Measurements from ENCODE around the gene NCKAP5L.
"Not testable (repeated sequence)": the region's sequence is repeated elsewhere in the genome, so short reads cannot be mapped to it uniquely, and the experiment has no call there.

NCKAP5L gene

DNA sequence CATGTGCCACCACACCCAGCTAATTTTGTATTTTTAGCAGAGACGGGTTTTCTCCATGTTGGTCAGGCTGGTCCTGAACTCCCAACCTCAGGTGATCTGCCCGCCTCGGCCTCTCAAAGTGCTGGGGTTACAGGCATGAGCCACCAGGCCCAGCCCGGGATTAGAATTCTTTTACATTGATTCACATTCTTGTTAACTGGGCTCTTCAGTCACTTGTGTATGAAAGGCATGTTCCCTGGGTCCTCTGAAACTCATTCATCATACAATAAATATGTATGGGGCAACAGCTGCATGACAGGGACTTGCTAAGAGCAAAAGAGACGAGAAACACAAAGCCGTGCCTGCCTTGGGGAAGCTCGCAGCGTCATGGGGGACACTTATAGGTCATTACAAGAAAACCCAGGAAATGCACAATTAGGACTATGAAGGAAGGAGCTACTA is 43.6 kb upstream of the NCKAP5L start:
- not testable (repeated sequence) for H3K4me3 ChIP-seq (ENCODE audit: extremely low read depth, insufficient read depth, low read length, poor library complexity, severe bottlenecking); H3K36me3 ChIP-seq (ENCODE audit: control insufficient read depth, insufficient read depth, low read length); H3K9me3 ChIP-seq (ENCODE audit: control insufficient read depth, low read length); H3K27ac ChIP-seq (ENCODE audit: low read depth, low read length, severe bottlenecking)
- H3K4me1 ChIP-seq (ENCODE audit: control insufficient read depth, insufficient read depth, low read length, poor library complexity, severe bottlenecking), result peaks cover 26% of the 10 kb centered on the region
- 93 to 96% methylated on average over 7 of the region's 8 CpGs for WGBS, 2 experiments (ENCODE audit: insufficient coverage in 2 of 2)

DNA sequence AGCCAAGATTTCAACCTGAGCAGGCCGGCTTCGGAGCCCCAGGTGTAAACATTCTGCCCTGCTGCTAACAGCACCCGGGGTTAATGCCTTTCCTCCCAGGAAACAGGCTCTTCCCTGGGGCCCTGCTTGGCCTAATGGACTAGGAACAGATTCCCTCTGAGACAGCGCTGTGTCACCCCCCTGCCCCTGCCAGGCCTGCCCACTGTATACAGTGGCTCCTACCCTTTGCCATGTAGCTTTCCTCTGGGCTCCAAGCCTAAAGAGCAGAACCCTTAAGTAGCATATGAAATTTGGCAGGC is 43.0 kb upstream of the NCKAP5L start:
- H3K4me3 ChIP-seq (ENCODE audit: extremely low read depth, insufficient read depth, low read length, poor library complexity, severe bottlenecking), result no peak overlapping the region
- 94% methylated on average over 4 of the region's 4 CpGs for WGBS, 2 experiments (ENCODE audit: insufficient coverage in 2 of 2)
- no peaks in the 10 kb centered on the region for H3K9me3 ChIP-seq (ENCODE audit: control insufficient read depth, low read length)

GRCh38 chr12:49870501-49871262 is 42.5 kb upstream of the NCKAP5L start:
- no peak overlapping the region for H3K27ac ChIP-seq (ENCODE audit: low read depth, low read length, severe bottlenecking)
- H3K4me3 ChIP-seq (ENCODE audit: extremely low read depth, insufficient read depth, low read length, poor library complexity, severe bottlenecking), result no peak overlapping the region
- WGBS, 2 experiments (ENCODE audit: insufficient coverage in 2 of 2), result 85 to 95% methylated on average over 5 to 8 of the region's 11 CpGs
- no peaks in the 10 kb centered on the region for H3K36me3 ChIP-seq (ENCODE audit: control insufficient read depth, insufficient read depth, low read length)
- H3K4me1 ChIP-seq (ENCODE audit: control insufficient read depth, insufficient read depth, low read length, poor library complexity, severe bottlenecking), result peaks cover 26% of the 10 kb centered on the region
- H3K9me3 ChIP-seq (ENCODE audit: control insufficient read depth, low read length), result no peaks in the 10 kb centered on the region

More for the DNA sequence above, 43.0 kb upstream of the NCKAP5L start:
- Histone ChIP-seq H3K36me3 (ENCODE audit: control insufficient read depth, insufficient read depth, low read length) (no peaks in the 10 kb centered on the region), H3K4me1 (ENCODE audit: control insufficient read depth, insufficient read depth, low read length, poor library complexity, severe bottlenecking) (peaks cover 26% of the 10 kb centered on the region), H3K27ac (ENCODE audit: low read depth, low read length, severe bottlenecking) (no peak overlapping the region)

GRCh38 chr12:49869816-49870500 is 41.7 kb upstream of the NCKAP5L start:
- WGBS, 2 experiments (ENCODE audit: insufficient coverage in 2 of 2), result 92 to 96% methylated on average over 11 to 13 of the region's 14 CpGs
- Histone ChIP-seq H3K27ac (ENCODE audit: low read depth, low read length, severe bottlenecking) (peak overlapping the region; percentile 41), H3K4me1 (ENCODE audit: control insufficient read depth, insufficient read depth, low read length, poor library complexity, severe bottlenecking) (peaks cover 26% of the 10 kb centered on the region), H3K9me3 (ENCODE audit: control insufficient read depth, low read length) (no peaks in the 10 kb centered on the region), H3K36me3 (ENCODE audit: control insufficient read depth, insufficient read depth, low read length) (no peaks in the 10 kb centered on the region), H3K4me3 (ENCODE audit: extremely low read depth, insufficient read depth, low read length, poor library complexity, severe bottlenecking) (no peak overlapping the region)

DNA sequence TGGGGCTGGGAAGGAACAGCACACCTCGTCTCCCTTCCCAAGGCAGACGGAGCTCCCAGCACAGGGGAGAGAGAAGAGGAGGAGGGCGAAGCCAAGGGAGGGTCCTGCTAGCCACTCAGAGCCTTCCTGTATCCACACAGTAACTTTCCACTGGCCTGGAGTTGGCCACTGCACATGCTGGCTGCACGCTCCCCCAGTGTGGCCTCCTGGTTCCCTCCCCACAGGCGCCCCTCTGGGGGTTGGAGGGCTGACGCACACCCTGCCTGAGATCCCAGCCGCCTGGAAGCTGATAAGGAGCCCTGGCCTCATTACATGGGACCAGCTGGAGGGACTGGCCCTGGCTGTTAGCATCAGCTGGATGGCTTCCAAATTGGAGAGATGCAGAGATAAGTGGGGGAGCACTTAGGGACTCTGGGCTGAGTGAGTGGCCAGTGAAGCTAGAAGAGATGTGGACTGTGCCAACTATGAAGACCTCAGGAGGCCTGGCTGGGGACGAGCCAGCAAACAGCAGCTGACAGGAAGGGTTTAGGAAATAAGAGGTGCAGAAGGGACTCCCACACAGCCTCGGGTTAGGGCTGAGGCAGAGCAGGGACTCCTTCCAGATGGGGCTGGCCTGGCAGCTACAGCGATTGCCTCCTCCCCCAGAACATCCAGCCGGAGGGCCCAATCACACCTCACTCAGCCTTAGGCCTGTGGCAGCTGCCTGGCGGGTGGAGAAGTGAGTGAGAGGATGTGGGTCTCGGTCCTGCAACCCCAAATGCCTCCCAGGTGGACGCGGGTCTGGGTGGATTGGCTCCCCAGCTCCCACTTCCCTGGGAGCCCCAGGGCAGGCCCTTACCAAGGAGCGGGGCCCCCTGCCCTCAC is 41.0 kb upstream of the NCKAP5L start:
- Histone ChIP-seq H3K4me1 (ENCODE audit: control insufficient read depth, insufficient read depth, low read length, poor library complexity, severe bottlenecking) (peaks cover 26% of the 10 kb centered on the region), H3K9me3 (ENCODE audit: control insufficient read depth, low read length) (no peaks in the 10 kb centered on the region), H3K4me3 (ENCODE audit: extremely low read depth, insufficient read depth, low read length, poor library complexity, severe bottlenecking) (no peak overlapping the region), H3K27ac (ENCODE audit: low read depth, low read length, severe bottlenecking) (peak overlapping the region; percentile 45), H3K36me3 (ENCODE audit: control insufficient read depth, insufficient read depth, low read length) (no peaks in the 10 kb centered on the region)
- 80 to 86% methylated on average over 10 to 11 of the region's 16 CpGs for WGBS, 2 experiments (ENCODE audit: insufficient coverage in 2 of 2)

DNA sequence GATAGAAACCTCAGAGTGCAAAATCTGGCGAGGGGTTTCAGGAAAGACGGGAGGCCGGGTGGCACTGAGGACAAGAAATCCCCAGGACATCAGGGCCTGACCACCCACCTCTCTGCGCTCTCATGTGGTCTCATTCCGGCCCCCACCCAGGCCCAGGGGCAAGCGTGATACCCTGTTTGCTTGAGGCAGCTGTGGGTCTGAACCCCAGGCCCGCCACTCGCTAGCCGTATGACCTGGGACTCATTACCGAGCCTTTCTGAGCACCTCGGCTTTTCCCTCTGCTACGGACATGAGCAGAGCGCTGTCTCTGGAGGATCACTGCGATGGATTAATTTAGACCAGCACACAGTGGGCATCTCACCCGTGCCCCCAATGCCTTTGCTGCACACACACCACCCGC is 40.2 kb upstream of the NCKAP5L start:
- Histone ChIP-seq H3K27ac (ENCODE audit: low read depth, low read length, severe bottlenecking) (peak overlapping the region; percentile 45), H3K4me1 (ENCODE audit: control insufficient read depth, insufficient read depth, low read length, poor library complexity, severe bottlenecking) (peaks cover 26% of the 10 kb centered on the region), H3K36me3 (ENCODE audit: control insufficient read depth, insufficient read depth, low read length) (no peaks in the 10 kb centered on the region), H3K4me3 (ENCODE audit: extremely low read depth, insufficient read depth, low read length, poor library complexity, severe bottlenecking) (no peak overlapping the region), H3K9me3 (ENCODE audit: control insufficient read depth, low read length) (no peaks in the 10 kb centered on the region)
- 94 to 98% methylated on average over 14 to 15 of the region's 16 CpGs for WGBS, 2 experiments (ENCODE audit: insufficient coverage in 2 of 2)

GRCh38 chr12:49867570-49868341 is 39.5 kb upstream of the NCKAP5L start:
- no peak overlapping the region for H3K27ac ChIP-seq (ENCODE audit: low read depth, low read length, severe bottlenecking)
- no peaks in the 10 kb centered on the region for H3K9me3 ChIP-seq (ENCODE audit: control insufficient read depth, low read length)
- H3K36me3 ChIP-seq (ENCODE audit: control insufficient read depth, insufficient read depth, low read length), result no peaks in the 10 kb centered on the region
- H3K4me1 ChIP-seq (ENCODE audit: control insufficient read depth, insufficient read depth, low read length, poor library complexity, severe bottlenecking), result peaks cover 26% of the 10 kb centered on the region
- 75 to 79% methylated on average over 9 to 11 of the region's 11 CpGs for WGBS, 2 experiments (ENCODE audit: insufficient coverage in 2 of 2)
- no peak overlapping the region for H3K4me3 ChIP-seq (ENCODE audit: extremely low read depth, insufficient read depth, low read length, poor library complexity, severe bottlenecking)

DNA sequence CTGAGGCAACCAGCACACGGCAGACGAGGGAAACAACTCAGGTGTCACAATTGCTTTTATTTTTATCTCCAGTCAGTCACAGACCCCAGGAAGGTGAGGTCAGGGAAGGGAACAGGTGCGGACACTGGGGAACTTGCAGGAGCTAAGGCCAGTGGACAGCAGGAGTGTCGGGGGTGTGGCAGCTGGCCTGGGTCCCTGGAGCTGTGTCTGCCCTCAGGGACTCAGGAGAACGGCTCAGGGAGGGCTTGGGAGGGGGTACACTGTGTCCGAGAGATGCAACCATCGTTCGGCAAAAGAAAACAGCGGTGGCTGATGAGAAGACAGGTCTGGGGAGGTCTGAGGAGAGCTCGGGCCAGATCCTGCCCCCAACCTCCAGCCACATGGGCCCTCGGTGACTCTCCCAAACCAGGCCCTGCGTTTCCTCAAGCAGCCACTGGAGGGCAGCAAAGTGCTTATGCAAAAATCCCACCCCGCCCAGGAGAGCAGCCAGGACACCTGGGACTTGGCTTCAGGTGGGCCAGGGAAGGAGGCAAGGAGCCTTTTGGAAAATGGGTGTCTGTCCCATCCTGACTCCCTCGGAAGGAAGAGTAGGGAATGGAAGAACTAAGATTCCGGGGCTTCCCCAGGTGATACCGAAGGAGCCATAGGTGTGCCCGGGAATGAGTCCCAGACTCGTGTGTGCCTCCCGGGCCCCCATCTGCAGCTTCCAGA is 38.8 kb upstream of the NCKAP5L start:
- 49% methylated on average over 12 to 15 of the region's 19 CpGs for WGBS, 2 experiments (ENCODE audit: insufficient coverage in 2 of 2)
- no peaks in the 10 kb centered on the region for H3K9me3 ChIP-seq (ENCODE audit: control insufficient read depth, low read length)
- no peaks in the 10 kb centered on the region for H3K36me3 ChIP-seq (ENCODE audit: control insufficient read depth, insufficient read depth, low read length)
- no peak overlapping the region for H3K27ac ChIP-seq (ENCODE audit: low read depth, low read length, severe bottlenecking)
- no peak overlapping the region for H3K4me3 ChIP-seq (ENCODE audit: extremely low read depth, insufficient read depth, low read length, poor library complexity, severe bottlenecking)
- H3K4me1 ChIP-seq (ENCODE audit: control insufficient read depth, insufficient read depth, low read length, poor library complexity, severe bottlenecking), result peaks cover 26% of the 10 kb centered on the region

- no peak overlapping the region for H3K4me3 ChIP-seq (ENCODE audit: extremely low read depth, insufficient read depth, low read length, poor library complexity, severe bottlenecking)
- no peaks in the 10 kb centered on the region for H3K9me3 ChIP-seq (ENCODE audit: control insufficient read depth, low read length)
- H3K4me1 ChIP-seq (ENCODE audit: control insufficient read depth, insufficient read depth, low read length, poor library complexity, severe bottlenecking), result peaks cover 26% of the 10 kb centered on the region
- 94 to 96% methylated on average over 7 to 8 of the region's 8 CpGs for WGBS, 2 experiments (ENCODE audit: insufficient coverage in 2 of 2)
- no peak overlapping the region for H3K27ac ChIP-seq (ENCODE audit: low read depth, low read length, severe bottlenecking)
- H3K36me3 ChIP-seq (ENCODE audit: control insufficient read depth, insufficient read depth, low read length), result no peaks in the 10 kb centered on the region
Measured at GRCh38 chr12:49865782-49866135, 37.5 kb upstream of the NCKAP5L start.
